HEK293T (cell line): Measurements from ENCODE around the gene CRYZ.
A peak's percentile ranks its signal among the peaks of the same experiment; 100 is the strongest.

Experiments
- CTCF ChIA-PET: fragments of 350-600 bp; formaldehyde crosslinking; extraction: SDS; loops from one replicate; lab custom pipeline; 2021; ENCODE audit warnings: antibody characterized with exemption, inconsistent platforms; lab: Yijun Ruan, JAX
- POLR2A ChIA-PET: fragments of 350-600 bp; formaldehyde crosslinking; extraction: SDS; loops from one replicate; lab custom pipeline; 2020; ENCODE audit warnings: antibody characterized with exemption, inconsistent platforms; lab: Yijun Ruan, JAX
- DNase-seq: peaks from one replicate; pipeline ENCODE4 v3.0.0; 2012; ENCODE audit warnings: mixed read lengths; ENCODE audit errors: extremely low spot score
- ARNT ChIP-seq: fragments of 450-650 bp; IDR thresholded peaks from 2 replicates; pipeline ENCODE4 v1.6.1; 2017; ENCODE audit warnings: mild to moderate bottlenecking
- BHLHE40 ChIP-seq: fragments of 450-650 bp; IDR thresholded peaks from 2 replicates; pipeline ENCODE4 v1.6.1; 2016; ENCODE audit warnings: mild to moderate bottlenecking, moderate library complexity, borderline replicate concordance
- CTBP1 ChIP-seq: fragments of 450-650 bp; IDR thresholded peaks from 2 replicates; pipeline ENCODE4 v1.6.1; 2016; ENCODE audit warnings: borderline replicate concordance
- ELF4 ChIP-seq: fragments of 450-650 bp; IDR thresholded peaks from 2 replicates; pipeline ENCODE4 v1.6.1; 2017; ENCODE audit warnings: antibody characterized with exemption
- FOXA1 ChIP-seq: fragments of 450-650 bp; IDR thresholded peaks from 2 replicates; pipeline ENCODE4 v1.6.1; 2016; ENCODE audit warnings: mild to moderate bottlenecking
- FOXK2 ChIP-seq: fragments of 450-650 bp; IDR thresholded peaks from 2 replicates; pipeline ENCODE4 v1.6.1; 2016; ENCODE audit warnings: mild to moderate bottlenecking
- FOXM1 ChIP-seq: fragments of 450-650 bp; IDR thresholded peaks from 2 replicates; pipeline ENCODE4 v1.6.1; 2017; ENCODE audit warnings: mild to moderate bottlenecking, borderline replicate concordance
- HDGF ChIP-seq: fragments of 450-650 bp; IDR thresholded peaks from 2 replicates; pipeline ENCODE4 v1.6.1; 2017; ENCODE audit warnings: antibody characterized with exemption, borderline replicate concordance
- L3MBTL2 ChIP-seq: fragments of 450-650 bp; conservative IDR thresholded peaks from 2 replicates; pipeline ENCODE4 v1.6.1; 2016; ENCODE audit warnings: mild to moderate bottlenecking
- LEF1 ChIP-seq: fragments of 450-650 bp; IDR thresholded peaks from 2 replicates; pipeline ENCODE4 v1.6.1; 2017; ENCODE audit warnings: mild to moderate bottlenecking, borderline replicate concordance
- NFRKB ChIP-seq: fragments of 450-650 bp; IDR thresholded peaks from 2 replicates; pipeline ENCODE4 v1.6.1; 2016; ENCODE audit warnings: mild to moderate bottlenecking, moderate library complexity
- PKNOX1 ChIP-seq: fragments of 450-650 bp; IDR thresholded peaks from 2 replicates; pipeline ENCODE4 v1.6.1; 2016
- SP1 ChIP-seq: fragments of 450-650 bp; IDR thresholded peaks from 2 replicates; pipeline ENCODE4 v1.6.1; 2017
- SUZ12 ChIP-seq: fragments of 450-650 bp; IDR thresholded peaks from 2 replicates; pipeline ENCODE4 v1.6.1; 2016; ENCODE audit warnings: mild to moderate bottlenecking
- TARDBP ChIP-seq: fragments of 450-650 bp; IDR thresholded peaks from 2 replicates; pipeline ENCODE4 v1.6.1; 2016
- ZNF384 ChIP-seq: fragments of 450-650 bp; IDR thresholded peaks from 2 replicates; pipeline ENCODE4 v1.6.1; 2016

Gene CRYZ

GRCh38 chr1:74690364-74690696 lies 42.5 kb downstream of the CRYZ start:
- ChIA-PET CTCF (interaction anchor here (0.6 to 1.8 kb wide), 4 partner anchors 15 to 207 kb away, joined by 3 read pairs; no protein-coding TSS in a partner anchor), POLR2A (no interaction called here)
- no peak for DNase-seq
- TF ChIP-seq FOXK2: no peak
- TF ChIP-seq L3MBTL2: no peak
- no peak for TF ChIP-seq FOXA1
- TF ChIP-seq LEF1: no peak
- TF ChIP-seq CTBP1: no peak
- no peak for TF ChIP-seq SP1
- TF ChIP-seq PKNOX1: no peak
- TF ChIP-seq ELF4: no peak
- no peak for TF ChIP-seq TARDBP
- no peak for TF ChIP-seq BHLHE40
- TF ChIP-seq SUZ12: no peak
- TF ChIP-seq FOXM1: no peak
- no peak for TF ChIP-seq ZNF384
- TF ChIP-seq NFRKB: no peak
- no peak for TF ChIP-seq ARNT
- TF ChIP-seq HDGF: no peak

- ChIA-PET CTCF (interaction anchor here (0.6 to 1.8 kb wide), 5 partner anchors 15 to 206 kb away, joined by 3 read pairs; no protein-coding TSS in a partner anchor), POLR2A (no interaction called here)
- peak; percentile 99 for TF ChIP-seq FOXA1
- TF ChIP-seq NFRKB: no peak
- TF ChIP-seq FOXK2: peak; percentile 60; the same call in 1 of the 2 replicates
- peak; percentile 57 for DNase-seq
These were observed 43.1 kb downstream of the CRYZ start for GRCh38 chr1:74689621-74690363.

GRCh38 chr1:74686928-74687327 lies 45.9 kb downstream of the CRYZ start:
- DNase-seq: no peak
- TF ChIP-seq LEF1 (no peak), HDGF (no peak), ARNT (no peak), CTBP1 (no peak), SP1 (no peak), BHLHE40 (no peak), FOXK2 (no peak), L3MBTL2 (no peak), ELF4 (no peak), FOXM1 (no peak)
- POLR2A ChIA-PET: no interaction called here
- CTCF ChIA-PET: no interaction called here

GRCh38 chr1:74684301-74684700 lies 48.5 kb downstream of the CRYZ start:
- ChIA-PET POLR2A (no interaction called here), CTCF (no interaction called here)
- DNase-seq: no peak
- no peak for TF ChIP-seq SP1
- TF ChIP-seq HDGF: no peak
- TF ChIP-seq BHLHE40: no peak
- TF ChIP-seq ELF4: no peak
- TF ChIP-seq FOXK2: no peak
- no peak for TF ChIP-seq FOXM1
- no peak for TF ChIP-seq LEF1
- no peak for TF ChIP-seq L3MBTL2
- TF ChIP-seq ARNT: no peak
- no peak for TF ChIP-seq ZNF384
- TF ChIP-seq SUZ12: no peak
- no peak for TF ChIP-seq FOXA1
- no peak for TF ChIP-seq CTBP1
- no peak for TF ChIP-seq PKNOX1
- TF ChIP-seq TARDBP: no peak

GRCh38 chr1:74683656-74684055 lies 49.2 kb downstream of the CRYZ start:
- ChIA-PET CTCF (no interaction called here), POLR2A (no interaction called here)
- DNase-seq: no peak
- no peak for TF ChIP-seq PKNOX1
- no peak for TF ChIP-seq ZNF384
- no peak for TF ChIP-seq HDGF
- no peak for TF ChIP-seq NFRKB
- TF ChIP-seq FOXK2: no peak
- TF ChIP-seq BHLHE40: no peak
- no peak for TF ChIP-seq ELF4
- TF ChIP-seq L3MBTL2: no peak
- no peak for TF ChIP-seq CTBP1
- TF ChIP-seq SP1: no peak

GRCh38 chr1:74681851-74682250 lies 51.0 kb downstream of the CRYZ start:
- POLR2A ChIA-PET: no interaction called here
- DNase-seq: no peak
- TF ChIP-seq BHLHE40 (no peak), TARDBP (no peak), PKNOX1 (no peak), FOXA1 (no peak), L3MBTL2 (no peak), ARNT (no peak), SUZ12 (no peak), HDGF (no peak), SP1 (no peak), ELF4 (no peak)
- CTCF ChIA-PET: no interaction called here
